SK-N-SH treated with all-trans-retinoic acid at 6 μM for 48 hours (cell line): ENCODE data around the gene AADACL3.

Source experiments
- PATZ1 ChIP-seq: fragments of 250-450 bp; sonication (Bioruptor Pico); IDR thresholded peaks from 2 replicates; pipeline ENCODE4 v1.8.0; 2020; ENCODE audit warnings: mild to moderate bottlenecking, moderate library complexity, borderline replicate concordance
- ZFP3 ChIP-seq: fragments of 250-450 bp; sonication (Bioruptor Pico); IDR thresholded peaks from 2 replicates; pipeline ENCODE4 v1.5.0; 2020; ENCODE audit warnings: mild to moderate bottlenecking, moderate library complexity

GRCh38 chr1:12678820-12679219 lies 37.1 kb upstream of the AADACL3 start:
- TF ChIP-seq ZFP3 (CRISPR knock-in tag), result no peak
- TF ChIP-seq PATZ1 (CRISPR knock-in tag), result no peak
